Measurements from ENCODE around the gene CEP78. TPM values are rescaled to one million over a fixed set of nuclear protein-coding genes. Genes with fewer than 3 reads are reported as not detected.

CEP78 gene
- total RNA-seq, 4 donors from 2014 or later: 15.7 to 20.7 (median 18.4) TPM

DNA sequence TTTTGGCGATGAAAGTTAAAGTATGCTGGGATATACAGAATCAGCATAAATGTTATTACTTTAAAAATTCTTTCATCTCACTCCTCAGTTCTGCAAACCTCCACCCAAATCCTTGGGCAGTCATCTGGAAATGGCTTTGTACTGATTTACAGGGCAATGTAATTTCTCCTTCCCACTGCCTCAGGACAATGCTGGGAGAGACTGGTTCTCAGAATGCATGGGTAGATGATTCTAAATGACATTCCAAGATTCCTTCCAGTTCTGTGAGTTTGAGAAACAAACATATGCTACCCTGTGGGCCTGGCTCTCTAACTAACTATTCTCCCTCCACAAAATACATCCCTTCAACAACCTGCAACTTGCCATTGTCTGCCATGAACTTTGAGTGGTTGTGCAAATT is 53.6 kb downstream of the CEP78 start:
- Histone ChIP-seq H3K4me1 (peaks cover 5 to 7% of the 10 kb centered on the region in 2 donors), H3K27me3 (no peaks in the 10 kb centered on the region), H3K4me3 (replicated peaks in 1 of 3) (no peak overlapping the region), H3K36me3 (no peaks in the 10 kb centered on the region), H3K9me3 (no peaks in the 10 kb centered on the region), H3K27ac (no peak overlapping the region)
- no peak for TF ChIP-seq POLR2A (IDR thresholded peaks at IDR 0.05)
- TF ChIP-seq, protein P1, sequence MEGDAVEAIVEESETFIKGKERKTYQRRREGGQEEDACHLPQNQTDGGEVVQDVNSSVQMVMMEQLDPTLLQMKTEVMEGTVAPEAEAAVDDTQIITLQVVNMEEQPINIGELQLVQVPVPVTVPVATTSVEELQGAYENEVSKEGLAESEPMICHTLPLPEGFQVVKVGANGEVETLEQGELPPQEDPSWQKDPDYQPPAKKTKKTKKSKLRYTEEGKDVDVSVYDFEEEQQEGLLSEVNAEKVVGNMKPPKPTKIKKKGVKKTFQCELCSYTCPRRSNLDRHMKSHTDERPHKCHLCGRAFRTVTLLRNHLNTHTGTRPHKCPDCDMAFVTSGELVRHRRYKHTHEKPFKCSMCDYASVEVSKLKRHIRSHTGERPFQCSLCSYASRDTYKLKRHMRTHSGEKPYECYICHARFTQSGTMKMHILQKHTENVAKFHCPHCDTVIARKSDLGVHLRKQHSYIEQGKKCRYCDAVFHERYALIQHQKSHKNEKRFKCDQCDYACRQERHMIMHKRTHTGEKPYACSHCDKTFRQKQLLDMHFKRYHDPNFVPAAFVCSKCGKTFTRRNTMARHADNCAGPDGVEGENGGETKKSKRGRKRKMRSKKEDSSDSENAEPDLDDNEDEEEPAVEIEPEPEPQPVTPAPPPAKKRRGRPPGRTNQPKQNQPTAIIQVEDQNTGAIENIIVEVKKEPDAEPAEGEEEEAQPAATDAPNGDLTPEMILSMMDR (IDR thresholded peaks at IDR 0.05): no peak
- intact Hi-C loops (cut with DNase I): no loop called here
- 93 to 97% methylated on average over 1 of the region's 1 CpG for WGBS, 2 donors
- no peak for DNase-seq

DNA sequence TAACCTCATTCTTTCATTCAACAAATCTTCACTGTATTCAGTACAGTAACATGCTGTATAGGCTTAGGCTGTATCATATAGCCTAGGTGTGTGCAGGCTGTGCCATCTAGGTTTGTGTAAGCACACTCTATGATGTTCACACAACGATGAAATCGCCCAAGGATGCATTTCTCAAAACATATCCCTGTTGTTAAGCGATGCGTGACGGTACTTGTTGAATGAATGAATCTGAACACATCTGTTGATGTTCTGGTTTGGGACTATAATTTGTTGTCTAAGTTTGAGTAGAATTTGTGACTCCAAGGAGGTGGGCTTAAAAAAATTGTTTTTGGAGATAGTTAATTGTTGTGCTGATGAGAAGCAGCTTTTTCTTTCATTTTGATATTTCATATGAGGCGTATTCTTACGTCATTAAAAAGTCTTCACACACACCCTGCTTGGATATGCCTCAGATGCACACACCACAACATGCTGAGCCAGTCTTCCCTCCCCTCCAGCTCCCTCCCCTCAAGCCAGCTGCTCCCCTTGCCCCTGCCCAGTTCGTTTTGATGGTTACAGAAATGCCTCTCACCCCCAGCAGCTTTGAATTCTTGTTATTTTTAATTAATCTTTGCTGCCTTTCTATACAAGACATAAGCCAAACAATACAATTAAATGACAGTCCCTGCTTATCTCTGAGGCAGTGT is 55.5 kb downstream of the CEP78 start:
- Histone ChIP-seq H3K9me3 (no peaks in the 10 kb centered on the region), H3K4me1 (peaks cover 5 to 7% of the 10 kb centered on the region in 2 donors), H3K4me3 (replicated peaks in 1 of 3) (no peak overlapping the region), H3K27ac (no peak overlapping the region), H3K36me3 (no peaks in the 10 kb centered on the region), H3K27me3 (no peaks in the 10 kb centered on the region)
- TF ChIP-seq, protein P1 (IDR thresholded peaks at IDR 0.05): no peak
- TF ChIP-seq POLR2A (IDR thresholded peaks at IDR 0.05): no peak
- WGBS, 2 donors: 58 to 59% methylated on average over 8 of the region's 8 CpGs
- intact Hi-C loops (cut with DNase I): no loop called here
- no peak for DNase-seq

DNA sequence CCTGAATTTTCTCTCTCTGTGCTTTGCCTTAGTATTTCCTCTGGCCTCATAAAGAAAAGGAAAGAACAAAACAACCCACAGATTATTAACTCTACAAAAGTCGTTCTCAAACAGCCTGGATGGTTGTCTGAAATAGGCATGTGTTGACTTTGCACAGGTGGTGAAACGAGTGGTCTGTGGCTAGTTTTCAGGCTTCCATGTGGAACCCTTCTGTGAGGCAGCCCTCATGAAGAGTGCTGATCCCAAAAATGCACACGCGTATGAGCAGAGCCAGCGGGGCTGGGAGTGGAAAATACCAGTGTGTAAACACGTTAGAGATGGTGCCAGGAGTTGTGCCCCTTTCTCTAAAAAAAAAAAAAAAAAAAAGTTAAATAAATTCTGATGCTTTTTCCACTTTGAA is 56.2 kb downstream of the CEP78 start:
- no peak overlapping the region for H3K4me3 ChIP-seq (replicated peaks in 1 of 3)

DNA sequence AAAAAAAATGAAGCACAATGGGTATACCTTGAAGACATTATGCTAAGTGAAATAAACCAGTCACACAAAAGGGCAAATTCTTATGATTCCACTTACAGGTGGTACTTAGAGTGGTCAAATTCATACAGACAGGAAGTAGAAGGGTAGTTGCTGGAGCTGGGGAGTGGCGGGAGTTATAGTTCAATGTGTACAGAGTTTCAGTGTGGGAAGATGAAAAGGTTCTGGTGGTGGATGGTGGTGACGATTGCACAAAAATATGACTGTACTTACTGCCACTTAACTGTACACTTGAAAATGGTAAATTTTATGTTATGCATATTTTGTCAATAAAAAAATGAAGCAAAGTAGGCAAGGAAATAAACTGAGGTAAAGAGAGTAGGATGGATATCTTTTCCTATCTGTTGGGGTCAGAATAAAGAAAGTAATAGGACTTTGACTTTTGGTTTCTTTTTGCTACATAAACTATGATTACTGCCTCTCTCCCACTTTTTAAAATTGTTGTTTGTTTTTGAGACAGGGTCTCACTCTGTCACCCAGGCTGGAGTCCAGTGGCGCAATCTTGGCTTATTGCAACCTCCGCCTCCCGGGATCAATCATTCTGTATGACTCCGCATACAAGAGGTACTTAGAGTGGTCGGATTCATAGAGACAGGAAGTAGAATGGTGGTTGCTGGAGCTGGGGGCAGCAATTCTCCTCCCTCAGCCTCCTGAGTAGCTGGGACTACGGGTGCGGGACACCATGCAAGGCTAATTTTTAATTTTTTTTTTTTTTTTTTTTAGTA is 57.0 kb downstream of the CEP78 start:
- WGBS, 2 donors: 92 to 95% methylated on average over 9 of the region's 9 CpGs
- Histone ChIP-seq H3K36me3 (no peaks in the 10 kb centered on the region), H3K4me1 (peaks cover 13% of the 10 kb centered on the region in 2 donors), H3K4me3 (replicated peaks in 1 of 3) (no peak overlapping the region), H3K27me3 (no peaks in the 10 kb centered on the region), H3K27ac (no peak overlapping the region), H3K9me3 (no peaks in the 10 kb centered on the region)
- intact Hi-C loops (cut with DNase I): no loop called here
- no peak for DNase-seq
- TF ChIP-seq POLR2A (IDR thresholded peaks at IDR 0.05): no peak
- TF ChIP-seq, protein P1 (IDR thresholded peaks at IDR 0.05): no peak

More for the DNA sequence above, 56.2 kb downstream of the CEP78 start:
- no peak overlapping the region for H3K27ac ChIP-seq
- H3K36me3 ChIP-seq: no peaks in the 10 kb centered on the region
- intact Hi-C loops (cut with DNase I): no loop called here
- DNase-seq: peak; percentile 29 to 30
- TF ChIP-seq POLR2A (IDR thresholded peaks at IDR 0.05): no peak
- TF ChIP-seq, protein P1 (IDR thresholded peaks at IDR 0.05): no peak
- H3K4me1 ChIP-seq: peaks cover 5 to 7% of the 10 kb centered on the region in 2 donors
- H3K9me3 ChIP-seq: no peaks in the 10 kb centered on the region
- 22 to 33% methylated on average over 6 of the region's 6 CpGs for WGBS, 2 donors
- no peaks in the 10 kb centered on the region for H3K27me3 ChIP-seq
